ENCODE results near the gene GRIFIN.
A peak's percentile ranks its signal among the peaks of the same experiment; 100 is the strongest.
"Not testable (repeated sequence)": the region's sequence is repeated elsewhere in the genome, so short reads cannot be mapped to it uniquely, and the experiment has no call there.

The GRIFIN gene

GRCh38 chr7:2459674-2460073 lies 16.5 kb downstream of the GRIFIN start:
- DNase-seq (ENCODE audit: low spot score in 2 of 2): no peak
- H3K4me3 ChIP-seq: no peak overlapping the region
- in situ Hi-C loops (cut with MboI; ENCODE audit: low sequenced_read_pairs): loop anchor here (10.0 kb wide), 1 partner anchor 245 kb away; no protein-coding TSS in a partner anchor
- H3K4me1 ChIP-seq: peaks cover 3% of the 10 kb centered on the region; the same call in 1 of the 2 replicates
- H3K9me3 ChIP-seq: no peaks in the 10 kb centered on the region
- no peaks in the 10 kb centered on the region for H3K27me3 ChIP-seq (ENCODE audit: low read depth)
- H3K36me3 ChIP-seq (replicated peaks): no peaks in the 10 kb centered on the region

GRCh38 chr7:2453849-2454248 lies 22.3 kb downstream of the GRIFIN start:
- not testable (repeated sequence) for H3K36me3 ChIP-seq (replicated peaks); DNase-seq (ENCODE audit: low spot score in 2 of 2); H3K4me3 ChIP-seq; H3K9me3 ChIP-seq; H3K4me1 ChIP-seq; H3K27me3 ChIP-seq (ENCODE audit: low read depth)
- in situ Hi-C loops (cut with MboI; ENCODE audit: low sequenced_read_pairs): loop anchor here (10.0 kb wide), 1 partner anchor 251 kb away; no protein-coding TSS in a partner anchor

GRCh38 chr7:2452643-2453270 lies 23.4 kb downstream of the GRIFIN start:
- no peaks in the 10 kb centered on the region for H3K36me3 ChIP-seq (replicated peaks)
- H3K27me3 ChIP-seq (ENCODE audit: low read depth): no peaks in the 10 kb centered on the region
- H3K4me1 ChIP-seq: peaks cover 3% of the 10 kb centered on the region; the same call in 1 of the 2 replicates
- H3K9me3 ChIP-seq: no peaks in the 10 kb centered on the region
- no peak overlapping the region for H3K4me3 ChIP-seq
- in situ Hi-C loops (cut with MboI; ENCODE audit: low sequenced_read_pairs): loop anchor here (10.0 kb wide), 1 partner anchor 252 kb away; no protein-coding TSS in a partner anchor
- no peak for DNase-seq (ENCODE audit: low spot score in 2 of 2)

GRCh38 chr7:2452074-2452507 lies 24.1 kb downstream of the GRIFIN start:
- in situ Hi-C loops (cut with MboI; ENCODE audit: low sequenced_read_pairs): loop anchor here (10.0 kb wide), 1 partner anchor 253 kb away; no protein-coding TSS in a partner anchor

GRCh38 chr7:2451171-2452073 lies 24.8 kb downstream of the GRIFIN start:
- H3K4me3 ChIP-seq: no peak overlapping the region
- H3K36me3 ChIP-seq (replicated peaks): no peaks in the 10 kb centered on the region
- H3K27me3 ChIP-seq (ENCODE audit: low read depth): no peaks in the 10 kb centered on the region
- in situ Hi-C loops (cut with MboI; ENCODE audit: low sequenced_read_pairs): loop anchor here (10.0 kb wide), 1 partner anchor 253 kb away; no protein-coding TSS in a partner anchor
- H3K9me3 ChIP-seq: no peaks in the 10 kb centered on the region
- DNase-seq (ENCODE audit: low spot score in 2 of 2): peak; percentile 55 to 92
- H3K4me1 ChIP-seq: peaks cover 3% of the 10 kb centered on the region; the same call in 1 of the 2 replicates

More at GRCh38 chr7:2452074-2452507, 24.1 kb downstream of the GRIFIN start:
- Histone ChIP-seq H3K9me3 (no peaks in the 10 kb centered on the region), H3K4me1 (peaks cover 3% of the 10 kb centered on the region; the same call in 1 of the 2 replicates), H3K4me3 (no peak overlapping the region), H3K27me3 (ENCODE audit: low read depth) (no peaks in the 10 kb centered on the region), H3K36me3 (replicated peaks) (no peaks in the 10 kb centered on the region)
- DNase-seq (ENCODE audit: low spot score in 2 of 2): no peak

- H3K4me3 ChIP-seq: no peak overlapping the region
- H3K27me3 ChIP-seq (ENCODE audit: low read depth): no peaks in the 10 kb centered on the region
- no peaks in the 10 kb centered on the region for H3K36me3 ChIP-seq (replicated peaks)
- H3K4me1 ChIP-seq: peaks cover 3% of the 10 kb centered on the region; the same call in 1 of the 2 replicates
- no peaks in the 10 kb centered on the region for H3K9me3 ChIP-seq
- in situ Hi-C loops (cut with MboI; ENCODE audit: low sequenced_read_pairs): loop anchor here (10.0 kb wide), 1 partner anchor 254 kb away; no protein-coding TSS in a partner anchor
- no peak for DNase-seq (ENCODE audit: low spot score in 2 of 2)
These were observed 25.7 kb downstream of the GRIFIN start for GRCh38 chr7:2450198-2451107.

- Histone ChIP-seq H3K4me1 (peaks cover 2% of the 10 kb centered on the region; the same call in 1 of the 2 replicates), H3K4me3 (no peak overlapping the region), H3K9me3 (no peaks in the 10 kb centered on the region), H3K36me3 (replicated peaks) (no peaks in the 10 kb centered on the region), H3K27me3 (ENCODE audit: low read depth) (no peaks in the 10 kb centered on the region)
- DNase-seq (ENCODE audit: low spot score in 2 of 2): no peak
- in situ Hi-C loops (cut with MboI; ENCODE audit: low sequenced_read_pairs): no loop called here
These were observed 29.5 kb downstream of the GRIFIN start for GRCh38 chr7:2446676-2447075.

- DNase-seq (ENCODE audit: low spot score in 2 of 2): no peak
- in situ Hi-C loops (cut with MboI; ENCODE audit: low sequenced_read_pairs): no loop called here
- H3K27me3 ChIP-seq (ENCODE audit: low read depth): no peaks in the 10 kb centered on the region
- no peaks in the 10 kb centered on the region for H3K36me3 ChIP-seq (replicated peaks)
- no peak overlapping the region for H3K4me3 ChIP-seq
- no peaks in the 10 kb centered on the region for H3K9me3 ChIP-seq
- H3K4me1 ChIP-seq: no peaks in the 10 kb centered on the region
These were observed 30.2 kb downstream of the GRIFIN start for GRCh38 chr7:2445898-2446555.

GRCh38 chr7:2445047-2445446 lies 31.2 kb downstream of the GRIFIN start:
- Histone ChIP-seq H3K9me3 (no peaks in the 10 kb centered on the region), H3K36me3 (replicated peaks) (no peaks in the 10 kb centered on the region), H3K27me3 (ENCODE audit: low read depth) (no peaks in the 10 kb centered on the region), H3K4me1 (no peaks in the 10 kb centered on the region), H3K4me3 (no peak overlapping the region)
- in situ Hi-C loops (cut with MboI; ENCODE audit: low sequenced_read_pairs): no loop called here
- no peak for DNase-seq (ENCODE audit: low spot score in 2 of 2)

GRCh38 chr7:2444476-2444875 lies 31.7 kb downstream of the GRIFIN start:
- DNase-seq (ENCODE audit: low spot score in 2 of 2): no peak
- Histone ChIP-seq H3K27me3 (ENCODE audit: low read depth) (no peaks in the 10 kb centered on the region), H3K36me3 (replicated peaks) (no peaks in the 10 kb centered on the region), H3K4me3 (no peak overlapping the region), H3K4me1 (no peaks in the 10 kb centered on the region), H3K9me3 (no peaks in the 10 kb centered on the region)
- in situ Hi-C loops (cut with MboI; ENCODE audit: low sequenced_read_pairs): no loop called here

- Histone ChIP-seq H3K4me3 (no peak overlapping the region), H3K4me1 (no peaks in the 10 kb centered on the region), H3K27me3 (ENCODE audit: low read depth) (no peaks in the 10 kb centered on the region), H3K9me3 (no peaks in the 10 kb centered on the region), H3K36me3 (replicated peaks) (no peaks in the 10 kb centered on the region)
- in situ Hi-C loops (cut with MboI; ENCODE audit: low sequenced_read_pairs): no loop called here
- no peak for DNase-seq (ENCODE audit: low spot score in 2 of 2)
These were observed 32.7 kb downstream of the GRIFIN start for GRCh38 chr7:2443491-2443890.

- H3K27me3 ChIP-seq (ENCODE audit: low read depth): no peaks in the 10 kb centered on the region
- DNase-seq (ENCODE audit: low spot score in 2 of 2): no peak
- H3K4me1 ChIP-seq: no peaks in the 10 kb centered on the region
- no peak overlapping the region for H3K4me3 ChIP-seq
- no peaks in the 10 kb centered on the region for H3K36me3 ChIP-seq (replicated peaks)
- H3K9me3 ChIP-seq: no peaks in the 10 kb centered on the region
- in situ Hi-C loops (cut with MboI; ENCODE audit: low sequenced_read_pairs): no loop called here
These were observed 34.7 kb downstream of the GRIFIN start for GRCh38 chr7:2441430-2442058.
